OCI-LY7 (cell line): ENCODE results near the gene FMO4.

Experiments used
- CTCF ChIP-seq: fragments of 200-600 bp; sonication (generic); conservative IDR thresholded peaks from 2 replicates; pipeline ENCODE4 v1.5.1; 2014; ENCODE audit warnings: mild to moderate bottlenecking, antibody characterized with exemption, low read length, moderate library complexity, mixed read lengths
- EZH2phosphoT487 ChIP-seq: fragments of 200-600 bp; sonication (generic); IDR thresholded peaks from 2 replicates; pipeline ENCODE4 v1.6.1; 2018; ENCODE audit warnings: low read depth, borderline replicate concordance, mild to moderate bottlenecking, mixed run types, antibody characterized with exemption, low read length, moderate library complexity, mixed read lengths

GRCh38 chr1:171266930-171267329 lies 47.1 kb upstream of the FMO4 start:
- TF ChIP-seq CTCF (no peak; the same call in 1 of the 2 replicates), EZH2phosphoT487 (no peak)
